Measurements from ENCODE around the gene PEF1.

Gene PEF1

DNA sequence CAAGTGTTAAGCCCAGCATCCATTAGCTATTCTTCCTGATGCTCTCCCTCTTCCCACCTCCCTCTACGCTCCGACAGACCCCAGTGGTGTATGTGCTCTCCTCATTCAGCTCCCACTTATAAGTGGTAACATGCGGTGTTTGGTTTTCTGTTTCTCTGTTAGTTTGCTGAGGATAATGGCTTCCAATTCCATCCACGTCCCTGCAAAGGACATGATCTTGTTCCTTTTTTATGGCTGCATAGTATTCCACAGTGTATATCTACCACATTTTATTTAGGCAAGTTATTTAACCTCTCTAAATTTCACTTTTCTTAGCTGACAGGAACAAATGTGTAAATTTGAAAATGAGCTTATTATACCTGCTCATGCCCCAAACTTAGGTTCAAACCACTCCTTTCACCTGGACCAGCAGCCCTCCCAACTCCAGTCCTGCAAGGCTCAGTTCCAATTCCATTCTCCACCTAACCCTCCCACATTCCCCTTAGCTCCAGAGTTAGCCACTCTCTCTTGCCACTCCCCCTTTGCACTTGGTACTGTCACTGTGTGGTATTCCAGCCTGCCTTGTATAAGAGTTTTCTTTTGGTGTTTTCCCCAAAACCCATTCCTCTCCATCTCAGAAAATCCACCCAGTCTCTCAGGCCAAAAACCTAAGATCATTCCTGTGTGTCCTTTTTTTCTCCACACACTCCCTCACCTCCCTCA is 1.7 kb upstream of the PEF1 start:
- no peak overlapping the region for H3K4me3 ChIP-seq (ENCODE audit: low read depth, low read length)
- no peak for DNase-seq (ENCODE audit: low read depth)
- TF ChIP-seq CTCF (IDR thresholded peaks at IDR 0.05; ENCODE audit: control insufficient read depth, extremely low read depth, insufficient read depth): no peak

GRCh38 chr1:31645274-31645568 is 545 bp upstream of the PEF1 start:
- DNase-seq (ENCODE audit: low read depth): no peak
- no peak for TF ChIP-seq CTCF (IDR thresholded peaks at IDR 0.05; ENCODE audit: control insufficient read depth, extremely low read depth, insufficient read depth)
- H3K4me3 ChIP-seq (ENCODE audit: low read depth, low read length): peak overlapping the region; percentile 98

GRCh38 chr1:31643976-31644559 is 608 bp downstream of the PEF1 start:
- TF ChIP-seq CTCF (IDR thresholded peaks at IDR 0.05; ENCODE audit: control insufficient read depth, extremely low read depth, insufficient read depth): no peak
- H3K4me3 ChIP-seq (ENCODE audit: low read depth, low read length): peak overlapping the region; percentile 98
- DNase-seq (ENCODE audit: low read depth): no peak

DNA sequence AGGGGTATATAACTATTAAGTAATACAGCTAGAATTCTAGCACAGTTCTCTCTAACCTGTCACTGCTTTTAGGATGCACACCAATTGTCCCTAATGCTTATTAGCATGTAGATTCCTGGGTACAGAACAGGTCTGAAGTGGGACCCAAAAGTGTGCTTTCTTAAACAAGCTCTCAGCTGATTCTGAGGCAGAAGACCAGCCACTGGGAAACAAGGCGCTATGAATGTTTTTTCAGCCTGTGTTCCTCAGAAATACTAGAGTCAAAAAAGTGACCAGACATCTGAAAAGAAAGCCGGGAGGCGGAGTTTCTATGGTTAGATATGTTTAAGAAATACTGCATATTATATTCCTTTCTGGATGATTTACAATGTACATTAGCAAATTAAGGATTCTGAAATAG is 1.8 kb downstream of the PEF1 start:
- no peak for DNase-seq (ENCODE audit: low read depth)
- no peak overlapping the region for H3K4me3 ChIP-seq (ENCODE audit: low read depth, low read length)
- TF ChIP-seq CTCF (IDR thresholded peaks at IDR 0.05; ENCODE audit: control insufficient read depth, extremely low read depth, insufficient read depth): no peak

GRCh38 chr1:31642366-31642765 is 2.3 kb downstream of the PEF1 start:
- H3K4me3 ChIP-seq (ENCODE audit: low read depth, low read length): no peak overlapping the region
- no peak for DNase-seq (ENCODE audit: low read depth)
- TF ChIP-seq CTCF (IDR thresholded peaks at IDR 0.05; ENCODE audit: control insufficient read depth, extremely low read depth, insufficient read depth): no peak

- no peak for DNase-seq (ENCODE audit: low read depth)
- TF ChIP-seq CTCF (IDR thresholded peaks at IDR 0.05; ENCODE audit: control insufficient read depth, extremely low read depth, insufficient read depth): no peak
- no peak overlapping the region for H3K4me3 ChIP-seq (ENCODE audit: low read depth, low read length)
These were observed 3.7 kb downstream of the PEF1 start for GRCh38 chr1:31640964-31641363.

DNA sequence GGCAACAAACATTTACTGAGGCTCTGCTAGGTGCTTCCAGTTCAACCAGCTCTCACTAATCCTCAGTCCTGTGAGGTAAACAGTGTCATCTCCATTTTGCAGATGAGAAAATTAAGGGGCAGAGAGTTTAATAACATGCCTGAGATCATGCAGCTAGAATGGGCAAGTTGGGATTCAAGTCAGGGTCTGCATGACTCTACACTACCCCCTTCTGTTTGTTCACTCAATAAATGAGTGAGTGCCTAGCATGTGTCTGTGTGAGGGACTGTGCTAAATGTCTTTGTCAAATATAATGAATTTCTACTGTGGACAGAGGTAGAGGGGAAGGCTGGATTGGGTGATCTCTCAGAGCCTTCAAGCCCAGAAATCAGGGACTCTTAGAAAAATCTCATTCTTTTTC is 4.5 kb downstream of the PEF1 start:
- no peak overlapping the region for H3K4me3 ChIP-seq (ENCODE audit: low read depth, low read length)
- TF ChIP-seq CTCF (IDR thresholded peaks at IDR 0.05; ENCODE audit: control insufficient read depth, extremely low read depth, insufficient read depth): no peak
- no peak for DNase-seq (ENCODE audit: low read depth)

Data from LNCaP clone FGC (cell line).